Endothelial cell of umbilical vein (primary cell): ENCODE results near the gene LSM14B. TPM values are rescaled to one million over a fixed set of nuclear protein-coding genes. Genes with fewer than 3 reads are reported as not detected.

Experiments used
- BruUV-seq: library from RNA; stranded (reverse); fragments of 400-500 nt; replicated peaks from 2 replicates; lab custom pipeline; 2021; lab: Mats Ljungman, UMichigan
- CTCF ChIA-PET: fragments of 300-600, 350-600 bp; sonication (Branson Sonifier 250); formaldehyde crosslinking; loops from one replicate; lab custom pipeline; 2021; ENCODE audit warnings: antibody characterized with exemption, inconsistent platforms; lab: Charles Lee
- POLR2A ChIA-PET: fragments of 300-600, 350-600 bp; sonication (Branson Sonifier 250); formaldehyde crosslinking; loops from one replicate; lab custom pipeline; 2021; ENCODE audit warnings: antibody characterized with exemption, inconsistent platforms; lab: Charles Lee
- DNase-seq: peaks from one replicate; pipeline ENCODE4 v3.0.0-alpha.2; 2011; ENCODE audit warnings: low read depth, low spot score
- FAIRE-seq: peaks from 2 replicates; lab custom pipeline; 2011; peaks lifted over from hg19 to GRCh38; lab: Jason Lieb, UNC
- H2AFZ ChIP-seq: 2 replicates; pipeline ENCODE4 v1.6.0; 2012; ENCODE audit warnings: low read depth, low read length, control low read depth, inconsistent platforms
- H3K27ac ChIP-seq: 2 replicates; pipeline ENCODE4 v1.5.1; 2011; ENCODE audit warnings: low read depth, mild to moderate bottlenecking, control low read depth, low read length, moderate library complexity; ENCODE audit not compliant: insufficient read depth
- H3K27me3 ChIP-seq, 2 experiments: 2 replicates each; pipeline versions ENCODE4 v1.6.0 to v1.6.1; 2011; ENCODE audit warnings: low read length in 2 of 2, mixed read lengths in 1 of 2; ENCODE audit not compliant: control insufficient read depth in 2 of 2, insufficient read depth in 2 of 2
- H3K36me3 ChIP-seq, 2 experiments: 2 replicates in 1 of 2; 3 replicates in 1 of 2; pipeline ENCODE4 v1.5.1; 2011; ENCODE audit warnings: low read length in 2 of 2, mild to moderate bottlenecking in 1 of 2, moderate library complexity in 1 of 2; ENCODE audit not compliant: control insufficient read depth in 2 of 2, insufficient read depth in 2 of 2; ENCODE audit errors: extremely low read depth in 1 of 2
- H3K4me1 ChIP-seq: 3 replicates; pipeline ENCODE4 v1.5.1; 2011; ENCODE audit warnings: mild to moderate bottlenecking, low read length; ENCODE audit not compliant: control insufficient read depth, insufficient read depth; ENCODE audit errors: extremely low read depth
- H3K4me2 ChIP-seq: 2 replicates; pipeline ENCODE4 v1.6.1; 2011; ENCODE audit warnings: low read length, control low read depth, mixed read lengths; ENCODE audit not compliant: insufficient read depth
- H3K4me3 ChIP-seq, 3 experiments: fragments of 200-600 bp in 1 of 3; sonication (generic), shearing (Covaris generic) in 1 of 3; replicated peaks in 1 of 3; 2 replicates each; pipeline ENCODE4 v1.5.1; 2011 to 2016; ENCODE audit warnings: control low read depth in 3 of 3, low read length in 3 of 3, mild to moderate bottlenecking in 2 of 3, inconsistent platforms in 1 of 3, low read depth in 1 of 3, moderate library complexity in 1 of 3; ENCODE audit not compliant: insufficient read depth in 1 of 3
- H3K79me2 ChIP-seq: 2 replicates; pipeline ENCODE4 v1.6.0; 2012; ENCODE audit warnings: low read length, inconsistent platforms; ENCODE audit not compliant: control insufficient read depth, insufficient read depth
- H3K9ac ChIP-seq: replicated peaks from 2 replicates; pipeline ENCODE3; 2011; ENCODE audit warnings: low read length, control low read depth; ENCODE audit not compliant: insufficient read depth; ENCODE audit errors: extremely low read depth
- H3K9me1 ChIP-seq: replicated peaks from 3 replicates; pipeline ENCODE4 v1.6.0; 2011; ENCODE audit warnings: mild to moderate bottlenecking, low read length; ENCODE audit not compliant: control insufficient read depth, insufficient read depth; ENCODE audit errors: extremely low read depth
- H3K9me3 ChIP-seq: replicated peaks from 2 replicates; pipeline ENCODE4 v1.5.1; 2012; ENCODE audit warnings: low read length, inconsistent platforms; ENCODE audit not compliant: control insufficient read depth, insufficient read depth
- H4K20me1 ChIP-seq: replicated peaks from 2 replicates; pipeline ENCODE3; 2011; ENCODE audit warnings: mild to moderate bottlenecking, low read length; ENCODE audit not compliant: control insufficient read depth, insufficient read depth; ENCODE audit errors: extremely low read depth
- EZH2 ChIP-seq: IDR thresholded peaks from 2 replicates; pipeline ENCODE4 v1.6.1; 2012; ENCODE audit warnings: borderline replicate concordance, low read depth, mild to moderate bottlenecking, moderate library complexity, low read length, inconsistent platforms; ENCODE audit not compliant: severe bottlenecking
- FOS ChIP-seq: IDR thresholded peaks from 2 replicates; pipeline ENCODE4 v1.6.1; 2011; ENCODE audit warnings: mild to moderate bottlenecking, low read length, moderate library complexity, borderline replicate concordance; ENCODE audit not compliant: insufficient read depth
- GATA2 ChIP-seq: IDR thresholded peaks from 2 replicates; pipeline ENCODE4 v1.7.0; 2011; ENCODE audit warnings: low read depth, mild to moderate bottlenecking, moderate library complexity, mixed read lengths, low read length; ENCODE audit not compliant: insufficient read length, insufficient read depth
- JUN ChIP-seq: IDR thresholded peaks from 2 replicates; pipeline ENCODE4 v1.6.1; 2011; ENCODE audit warnings: borderline replicate concordance, low read depth; ENCODE audit not compliant: insufficient read length, insufficient read depth
- MYC ChIP-seq: IDR thresholded peaks from one replicate; pipeline ENCODE4 v1.6.1; 2011; ENCODE audit warnings: mild to moderate bottlenecking, low read depth, low read length
- POLR2A ChIP-seq: IDR thresholded peaks from 2 replicates; pipeline ENCODE4 v1.6.1; 2012; ENCODE audit warnings: low read depth, mild to moderate bottlenecking, control low read depth, low read length
- POLR2AphosphoS5 ChIP-seq: IDR thresholded peaks from 2 replicates; pipeline ENCODE4 v1.6.1; 2012; ENCODE audit warnings: low read depth, mild to moderate bottlenecking, control low read depth, low read length, moderate library complexity; ENCODE audit not compliant: insufficient read depth
- dilution Hi-C: fragments of 300-500 bp; cut with MboI; formaldehyde crosslinking; loops from one replicate; pipeline ENCODE4 v1.15.0; 2019; ENCODE audit warnings: low sequenced_read_pairs; ENCODE audit not compliant: extremely low pct_ligation_motif_present
- intact Hi-C: fragments of 100-400 bp; cut with micrococcal nuclease; formaldehyde crosslinking; loops from one replicate; pipeline ENCODE4 v1.10.0; 2022
- polyA plus RNA-seq, 4 experiments: library from polyadenylated mRNA; depleted of rRNA in 3 of 4; stranded (reverse) in 3 of 4; unstranded in 1 of 4; fragments of >200 nt; gene quantifications; 2 replicates each; pipeline versions ENCODE4 v1.2.1 to v1.2.3, GENCODE V29; 2011 to 2012; ENCODE audit warnings: missing spikeins in 1 of 4
- total RNA-seq: library from RNA; stranded (reverse); gene quantifications from 2 replicates; pipeline ENCODE4 v1.2.3, GENCODE V29; 2021
- TF ChIP-seq, protein P1 (sequence below): IDR thresholded peaks from 2 replicates; pipeline ENCODE4 v1.6.1; 2011; ENCODE audit not compliant: insufficient read depth, insufficient read length
- TF ChIP-seq, protein P2 (sequence below), 2 donors: IDR thresholded peaks; 1 replicate in 1 of 2; 2 replicates in 1 of 2; pipeline ENCODE4 v1.5.1; 2011; ENCODE audit warnings: low read length in 2 of 2, mild to moderate bottlenecking in 2 of 2, moderate library complexity in 2 of 2, control low read depth in 1 of 2, inconsistent platforms in 1 of 2, low read depth in 1 of 2; ENCODE audit not compliant: insufficient read depth in 1 of 2; ENCODE audit errors: extremely low read depth in 1 of 2

Gene LSM14B
- total and polyA plus RNA-seq, 2 donors (not counting 3 experiments of a cell fraction or from before 2014, with no cell fraction given): 32.5 to 34.0 TPM

DNA sequence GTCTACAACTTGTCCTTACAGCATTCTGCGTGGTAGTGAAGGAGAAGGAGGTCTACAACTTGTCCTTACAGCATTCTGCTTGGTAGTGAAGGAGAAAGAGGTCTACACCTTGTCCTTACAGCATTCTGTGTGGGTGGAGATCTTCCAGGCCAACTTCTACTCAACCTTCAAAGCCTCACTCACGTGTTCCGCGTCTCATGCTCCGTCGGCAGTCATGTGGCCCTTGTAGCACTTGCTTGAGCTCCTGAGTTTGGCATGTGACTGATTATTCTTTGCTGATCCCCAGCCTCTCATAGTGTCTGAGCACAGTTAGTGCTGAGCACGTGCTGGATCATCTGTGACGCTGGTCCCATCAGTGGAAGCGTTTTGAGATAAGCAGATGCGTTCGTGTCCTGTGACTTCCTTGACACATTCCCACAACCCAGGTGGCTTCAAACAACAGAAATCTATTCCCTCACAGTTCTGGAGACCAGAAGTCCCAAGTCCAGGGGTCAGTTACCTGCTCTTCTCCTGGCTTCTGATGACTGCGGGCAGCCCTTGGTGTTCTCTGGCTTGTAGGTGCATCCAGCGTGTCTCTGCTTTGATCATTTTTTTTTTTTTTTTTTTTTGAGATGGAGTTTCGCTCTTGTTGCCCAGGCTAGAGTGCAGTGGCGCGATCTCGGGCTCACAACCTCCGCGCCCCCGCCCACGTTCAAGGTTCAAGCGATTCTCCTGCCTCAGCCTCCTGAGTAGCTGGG, 23.9 kb downstream of the LSM14B start:
- peaks cover 88% of the 10 kb centered on the region for H3K79me2 ChIP-seq
- H3K9ac ChIP-seq: no peak overlapping the region
- no peak overlapping the region for H3K27ac ChIP-seq
- ChIA-PET POLR2A (no interaction called here), CTCF (no interaction called here)
- no peaks in the 10 kb centered on the region for H3K27me3 ChIP-seq
- TF ChIP-seq POLR2AphosphoS5 (no peak), FOS (no peak), EZH2 (no peak), MYC (no peak), POLR2A (no peak), GATA2 (no peak), JUN (no peak)
- TF ChIP-seq, protein P1, sequence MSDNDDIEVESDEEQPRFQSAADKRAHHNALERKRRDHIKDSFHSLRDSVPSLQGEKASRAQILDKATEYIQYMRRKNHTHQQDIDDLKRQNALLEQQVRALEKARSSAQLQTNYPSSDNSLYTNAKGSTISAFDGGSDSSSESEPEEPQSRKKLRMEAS: no peak
- TF ChIP-seq, protein P2, sequence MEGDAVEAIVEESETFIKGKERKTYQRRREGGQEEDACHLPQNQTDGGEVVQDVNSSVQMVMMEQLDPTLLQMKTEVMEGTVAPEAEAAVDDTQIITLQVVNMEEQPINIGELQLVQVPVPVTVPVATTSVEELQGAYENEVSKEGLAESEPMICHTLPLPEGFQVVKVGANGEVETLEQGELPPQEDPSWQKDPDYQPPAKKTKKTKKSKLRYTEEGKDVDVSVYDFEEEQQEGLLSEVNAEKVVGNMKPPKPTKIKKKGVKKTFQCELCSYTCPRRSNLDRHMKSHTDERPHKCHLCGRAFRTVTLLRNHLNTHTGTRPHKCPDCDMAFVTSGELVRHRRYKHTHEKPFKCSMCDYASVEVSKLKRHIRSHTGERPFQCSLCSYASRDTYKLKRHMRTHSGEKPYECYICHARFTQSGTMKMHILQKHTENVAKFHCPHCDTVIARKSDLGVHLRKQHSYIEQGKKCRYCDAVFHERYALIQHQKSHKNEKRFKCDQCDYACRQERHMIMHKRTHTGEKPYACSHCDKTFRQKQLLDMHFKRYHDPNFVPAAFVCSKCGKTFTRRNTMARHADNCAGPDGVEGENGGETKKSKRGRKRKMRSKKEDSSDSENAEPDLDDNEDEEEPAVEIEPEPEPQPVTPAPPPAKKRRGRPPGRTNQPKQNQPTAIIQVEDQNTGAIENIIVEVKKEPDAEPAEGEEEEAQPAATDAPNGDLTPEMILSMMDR (IDR thresholded peaks at IDR 0.05; ENCODE audit: extremely low read depth in 1 of 2, insufficient read depth in 1 of 2, low read depth in 1 of 2, low read length in 2 of 2): no peak
- DNase-seq (no peak), FAIRE-seq (no peak)
- H3K36me3 ChIP-seq: peaks cover 0 to 2% of the 10 kb centered on the region in 2 experiments
- no peak overlapping the region for H3K4me3 ChIP-seq
- no peak overlapping the region for H2AFZ ChIP-seq
- no peak overlapping the region for H3K4me2 ChIP-seq
- H3K9me3 ChIP-seq: no peaks in the 10 kb centered on the region
- dilution Hi-C loops (no loop called here), intact Hi-C loops (no loop called here)
- peaks cover 8% of the 10 kb centered on the region for H3K4me1 ChIP-seq
- no TSS peak for BruUV-seq
- H3K9me1 ChIP-seq: no peaks in the 10 kb centered on the region
- peaks cover 3% of the 10 kb centered on the region for H4K20me1 ChIP-seq
